ENCODE measurements around the gene LILRA2.
"Not testable (repeated sequence)": the region's sequence is repeated elsewhere in the genome, so short reads cannot be mapped to it uniquely, and the experiment has no call there.

Gene LILRA2

GRCh38 chr19:54574051-54574450, 461 bp downstream of the LILRA2 start:
- no peak for TF ChIP-seq SNAI2 (CRISPR knock-in tag; IDR thresholded peaks at IDR 0.05)
- no peak for TF ChIP-seq PPARA (CRISPR knock-in tag; IDR thresholded peaks at IDR 0.05; ENCODE audit: borderline replicate concordance)
- TF ChIP-seq PATZ1 (CRISPR knock-in tag; IDR thresholded peaks at IDR 0.05; ENCODE audit: borderline replicate concordance), result no peak
- no peak for TF ChIP-seq ZNF565 (CRISPR knock-in tag; conservative IDR thresholded peaks at IDR 0.05; ENCODE audit: low read depth)
- TF ChIP-seq ISL1 (CRISPR knock-in tag; IDR thresholded peaks at IDR 0.05), result no peak
- TF ChIP-seq OSR1 (CRISPR knock-in tag; IDR thresholded peaks at IDR 0.05), result no peak
- TF ChIP-seq ZNF70 (CRISPR knock-in tag; IDR thresholded peaks at IDR 0.05), result no peak
- TF ChIP-seq ZFP3 (CRISPR knock-in tag; IDR thresholded peaks at IDR 0.05), result no peak
- TF ChIP-seq POU6F1 (CRISPR knock-in tag; IDR thresholded peaks at IDR 0.05; ENCODE audit: borderline replicate concordance, low read depth), result no peak
- no peak for TF ChIP-seq TOX (CRISPR knock-in tag; IDR thresholded peaks at IDR 0.05; ENCODE audit: borderline replicate concordance)
- no peak for TF ChIP-seq CSRNP3 (CRISPR knock-in tag; IDR thresholded peaks at IDR 0.05)
- no peak for TF ChIP-seq RARB (CRISPR knock-in tag; IDR thresholded peaks at IDR 0.05)
- TF ChIP-seq TSHZ2 (CRISPR knock-in tag; IDR thresholded peaks at IDR 0.05), result no peak
- TF ChIP-seq ESRRG (CRISPR knock-in tag; IDR thresholded peaks at IDR 0.05), result no peak
- no peak for TF ChIP-seq ARNTL (CRISPR knock-in tag; IDR thresholded peaks at IDR 0.05; ENCODE audit: borderline replicate concordance, low read depth)
- no peak for TF ChIP-seq ZFP30 (CRISPR knock-in tag; IDR thresholded peaks at IDR 0.05)
- ATAC-seq, result no peak

GRCh38 chr19:54574527-54575056, 1.0 kb downstream of the LILRA2 start:
- TF ChIP-seq ISL1 (CRISPR knock-in tag; IDR thresholded peaks at IDR 0.05) (no peak), SNAI2 (CRISPR knock-in tag; IDR thresholded peaks at IDR 0.05) (no peak), ZC3H10 (CRISPR knock-in tag; IDR thresholded peaks at IDR 0.05) (no peak), RARB (CRISPR knock-in tag; IDR thresholded peaks at IDR 0.05) (no peak), BACH2 (CRISPR knock-in tag; IDR thresholded peaks at IDR 0.05; ENCODE audit: borderline replicate concordance) (no peak), CSRNP3 (CRISPR knock-in tag; IDR thresholded peaks at IDR 0.05) (no peak), TSHZ2 (CRISPR knock-in tag; IDR thresholded peaks at IDR 0.05) (no peak), TCF4 (CRISPR knock-in tag; IDR thresholded peaks at IDR 0.05; ENCODE audit: borderline replicate concordance) (no peak), OSR1 (CRISPR knock-in tag; IDR thresholded peaks at IDR 0.05) (no peak), PPARA (CRISPR knock-in tag; IDR thresholded peaks at IDR 0.05; ENCODE audit: borderline replicate concordance) (no peak), ZFP30 (CRISPR knock-in tag; IDR thresholded peaks at IDR 0.05) (no peak), PATZ1 (CRISPR knock-in tag; IDR thresholded peaks at IDR 0.05; ENCODE audit: borderline replicate concordance) (no peak), TOX (CRISPR knock-in tag; IDR thresholded peaks at IDR 0.05; ENCODE audit: borderline replicate concordance) (no peak), ZNF70 (CRISPR knock-in tag; IDR thresholded peaks at IDR 0.05) (no peak), ZNF8 (CRISPR knock-in tag; IDR thresholded peaks at IDR 0.05) (no peak), CSDC2 (CRISPR knock-in tag; IDR thresholded peaks at IDR 0.05) (no peak), GLIS3 (CRISPR knock-in tag; IDR thresholded peaks at IDR 0.05) (no peak), ARNTL (CRISPR knock-in tag; IDR thresholded peaks at IDR 0.05; ENCODE audit: borderline replicate concordance, low read depth) (no peak)
- no peak for ATAC-seq

- not testable (repeated sequence) for ATAC-seq
Measured at GRCh38 chr19:54575205-54575604, 1.6 kb downstream of the LILRA2 start.

Data from SK-N-SH treated with all-trans-retinoic acid at 6 μM for 48 hours (cell line).